ENCODE measurements around the gene KCNAB1.

DNA sequence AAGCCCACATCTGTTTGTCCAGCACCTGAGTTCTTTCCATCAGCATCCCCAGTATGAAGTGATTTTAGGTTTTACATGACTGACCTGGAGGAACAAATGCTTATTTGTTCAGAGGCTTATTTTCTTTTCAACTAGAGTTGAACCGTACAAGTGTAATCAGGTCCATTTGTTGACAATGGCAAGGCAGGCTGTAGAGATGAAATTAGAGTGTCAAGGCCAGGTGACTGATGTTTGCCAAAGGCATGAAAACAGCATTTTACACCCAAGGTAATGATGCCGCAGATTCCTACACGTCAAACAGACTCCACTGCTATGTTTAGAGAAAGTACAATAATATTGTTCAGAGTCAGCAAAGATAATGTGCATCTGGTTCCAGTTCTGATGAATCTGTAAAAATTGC is 96.5 kb downstream of the KCNAB1 start:
- TF ChIP-seq, protein P1, sequence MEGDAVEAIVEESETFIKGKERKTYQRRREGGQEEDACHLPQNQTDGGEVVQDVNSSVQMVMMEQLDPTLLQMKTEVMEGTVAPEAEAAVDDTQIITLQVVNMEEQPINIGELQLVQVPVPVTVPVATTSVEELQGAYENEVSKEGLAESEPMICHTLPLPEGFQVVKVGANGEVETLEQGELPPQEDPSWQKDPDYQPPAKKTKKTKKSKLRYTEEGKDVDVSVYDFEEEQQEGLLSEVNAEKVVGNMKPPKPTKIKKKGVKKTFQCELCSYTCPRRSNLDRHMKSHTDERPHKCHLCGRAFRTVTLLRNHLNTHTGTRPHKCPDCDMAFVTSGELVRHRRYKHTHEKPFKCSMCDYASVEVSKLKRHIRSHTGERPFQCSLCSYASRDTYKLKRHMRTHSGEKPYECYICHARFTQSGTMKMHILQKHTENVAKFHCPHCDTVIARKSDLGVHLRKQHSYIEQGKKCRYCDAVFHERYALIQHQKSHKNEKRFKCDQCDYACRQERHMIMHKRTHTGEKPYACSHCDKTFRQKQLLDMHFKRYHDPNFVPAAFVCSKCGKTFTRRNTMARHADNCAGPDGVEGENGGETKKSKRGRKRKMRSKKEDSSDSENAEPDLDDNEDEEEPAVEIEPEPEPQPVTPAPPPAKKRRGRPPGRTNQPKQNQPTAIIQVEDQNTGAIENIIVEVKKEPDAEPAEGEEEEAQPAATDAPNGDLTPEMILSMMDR (conservative IDR thresholded peaks at IDR 0.05; ENCODE audit: low read length), result no peak
- no peak for TF ChIP-seq EZH2phosphoT487 (IDR thresholded peaks at IDR 0.05; ENCODE audit: borderline replicate concordance)

Data from Loucy (cell line).